ENCODE data around the gene SPAAR. TPM values are rescaled to one million over a fixed set of nuclear protein-coding genes. Genes with fewer than 3 reads are reported as not detected.
"Not testable (repeated sequence)": the region's sequence is repeated elsewhere in the genome, so short reads cannot be mapped to it uniquely, and the experiment has no call there.

Gene SPAAR
- total RNA-seq, 1 donor from 2014 or later = 0.49 TPM

DNA sequence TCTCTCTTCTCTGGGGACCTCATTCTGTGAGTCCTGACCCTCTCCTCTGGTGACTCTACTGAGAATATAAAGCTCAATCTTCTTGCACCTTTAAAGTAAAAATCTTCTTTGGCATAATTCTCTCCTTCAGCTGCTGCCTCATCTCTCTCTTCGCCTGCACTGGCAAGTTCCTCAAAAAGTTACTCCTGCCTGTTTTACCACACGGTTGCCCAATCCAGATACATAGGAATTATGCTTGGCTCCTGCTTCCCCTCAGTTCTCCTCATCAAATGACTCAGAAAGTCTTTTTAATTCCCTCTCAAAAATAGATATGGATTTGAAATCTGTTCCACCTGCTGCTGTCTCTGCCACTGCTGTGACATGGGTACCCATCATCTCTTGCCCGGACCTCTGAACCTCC, 17.6 kb upstream of the SPAAR start:
- H3K36me3 ChIP-seq = no peaks in the 10 kb centered on the region
- intact Hi-C loops (cut with DNase I) = no loop called here
- H3K4me3 ChIP-seq = no peak overlapping the region
- no peak for TF ChIP-seq POLR2AphosphoS5 (IDR thresholded peaks at IDR 0.05; ENCODE audit: insufficient read depth in 1 of 2, low read depth in 1 of 2)
- TF ChIP-seq, protein P1, sequence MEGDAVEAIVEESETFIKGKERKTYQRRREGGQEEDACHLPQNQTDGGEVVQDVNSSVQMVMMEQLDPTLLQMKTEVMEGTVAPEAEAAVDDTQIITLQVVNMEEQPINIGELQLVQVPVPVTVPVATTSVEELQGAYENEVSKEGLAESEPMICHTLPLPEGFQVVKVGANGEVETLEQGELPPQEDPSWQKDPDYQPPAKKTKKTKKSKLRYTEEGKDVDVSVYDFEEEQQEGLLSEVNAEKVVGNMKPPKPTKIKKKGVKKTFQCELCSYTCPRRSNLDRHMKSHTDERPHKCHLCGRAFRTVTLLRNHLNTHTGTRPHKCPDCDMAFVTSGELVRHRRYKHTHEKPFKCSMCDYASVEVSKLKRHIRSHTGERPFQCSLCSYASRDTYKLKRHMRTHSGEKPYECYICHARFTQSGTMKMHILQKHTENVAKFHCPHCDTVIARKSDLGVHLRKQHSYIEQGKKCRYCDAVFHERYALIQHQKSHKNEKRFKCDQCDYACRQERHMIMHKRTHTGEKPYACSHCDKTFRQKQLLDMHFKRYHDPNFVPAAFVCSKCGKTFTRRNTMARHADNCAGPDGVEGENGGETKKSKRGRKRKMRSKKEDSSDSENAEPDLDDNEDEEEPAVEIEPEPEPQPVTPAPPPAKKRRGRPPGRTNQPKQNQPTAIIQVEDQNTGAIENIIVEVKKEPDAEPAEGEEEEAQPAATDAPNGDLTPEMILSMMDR (IDR thresholded peaks at IDR 0.05) = no peak
- no peak for TF ChIP-seq POLR2A (IDR thresholded peaks at IDR 0.05)
- no peak for DNase-seq (ENCODE audit: extremely low spot score in 2 of 2)
- no peak overlapping the region for H3K27ac ChIP-seq
- H3K9me3 ChIP-seq = no peaks in the 10 kb centered on the region
- H3K27me3 ChIP-seq = no peaks in the 10 kb centered on the region
- no peaks in the 10 kb centered on the region for H3K4me1 ChIP-seq

DNA sequence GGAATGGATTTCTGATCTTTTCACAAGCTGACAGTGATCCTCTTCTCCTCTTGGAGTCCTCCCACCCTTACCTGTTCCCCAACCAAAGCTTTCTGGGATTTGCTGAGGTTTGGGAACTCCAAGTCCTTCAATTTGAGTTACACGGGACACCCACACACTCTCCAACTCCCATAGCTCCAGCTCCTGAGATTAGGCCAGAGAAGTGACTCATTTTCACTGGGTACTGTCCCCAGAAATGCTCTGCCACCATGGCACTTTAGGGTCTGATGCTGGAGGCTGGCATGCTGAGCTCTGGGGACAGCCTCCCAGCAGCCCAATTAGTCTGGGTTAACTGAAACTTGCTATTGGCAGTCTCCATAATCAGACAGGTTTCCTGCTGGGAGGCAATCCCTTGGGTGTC, 17.2 kb upstream of the SPAAR start:
- intact Hi-C loops (cut with DNase I) = no loop called here
- H3K27ac ChIP-seq = no peak overlapping the region
- no peaks in the 10 kb centered on the region for H3K27me3 ChIP-seq
- H3K9me3 ChIP-seq = no peaks in the 10 kb centered on the region
- H3K36me3 ChIP-seq = no peaks in the 10 kb centered on the region
- no peak for DNase-seq (ENCODE audit: extremely low spot score in 2 of 2)
- TF ChIP-seq POLR2A (IDR thresholded peaks at IDR 0.05) (no peak), POLR2AphosphoS5 (IDR thresholded peaks at IDR 0.05; ENCODE audit: insufficient read depth in 1 of 2, low read depth in 1 of 2) (no peak)
- TF ChIP-seq, protein P1 (IDR thresholded peaks at IDR 0.05) = no peak
- H3K4me1 ChIP-seq = no peaks in the 10 kb centered on the region
- H3K4me3 ChIP-seq = no peak overlapping the region

DNA sequence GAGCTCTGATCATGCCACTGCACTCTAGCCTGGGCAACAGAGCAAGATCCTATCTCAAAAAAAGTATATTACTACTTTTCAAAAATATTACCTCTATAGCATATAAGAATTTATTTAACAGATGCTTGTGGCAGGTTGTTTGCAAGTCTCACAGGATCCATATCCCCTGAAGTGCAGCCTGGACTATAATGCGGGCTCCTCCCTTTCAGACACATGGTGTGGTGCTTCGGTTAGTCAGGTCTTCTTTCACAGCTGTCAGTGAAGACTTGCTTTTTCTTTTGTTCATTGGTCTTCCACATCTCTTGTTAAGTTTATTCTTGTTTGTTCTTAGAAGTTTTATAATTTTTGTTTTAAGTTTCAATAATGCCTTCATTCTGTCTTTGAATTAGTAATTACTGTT, 12.7 kb upstream of the SPAAR start:
- no peaks in the 10 kb centered on the region for H3K27me3 ChIP-seq
- no peak for TF ChIP-seq POLR2AphosphoS5 (IDR thresholded peaks at IDR 0.05; ENCODE audit: insufficient read depth in 1 of 2, low read depth in 1 of 2)
- no peak overlapping the region for H3K27ac ChIP-seq
- H3K36me3 ChIP-seq = no peaks in the 10 kb centered on the region
- no peak for DNase-seq (ENCODE audit: extremely low spot score in 2 of 2)
- H3K9me3 ChIP-seq = no peaks in the 10 kb centered on the region
- H3K4me1 ChIP-seq = no peaks in the 10 kb centered on the region
- no peak overlapping the region for H3K4me3 ChIP-seq
- intact Hi-C loops (cut with DNase I) = no loop called here

DNA sequence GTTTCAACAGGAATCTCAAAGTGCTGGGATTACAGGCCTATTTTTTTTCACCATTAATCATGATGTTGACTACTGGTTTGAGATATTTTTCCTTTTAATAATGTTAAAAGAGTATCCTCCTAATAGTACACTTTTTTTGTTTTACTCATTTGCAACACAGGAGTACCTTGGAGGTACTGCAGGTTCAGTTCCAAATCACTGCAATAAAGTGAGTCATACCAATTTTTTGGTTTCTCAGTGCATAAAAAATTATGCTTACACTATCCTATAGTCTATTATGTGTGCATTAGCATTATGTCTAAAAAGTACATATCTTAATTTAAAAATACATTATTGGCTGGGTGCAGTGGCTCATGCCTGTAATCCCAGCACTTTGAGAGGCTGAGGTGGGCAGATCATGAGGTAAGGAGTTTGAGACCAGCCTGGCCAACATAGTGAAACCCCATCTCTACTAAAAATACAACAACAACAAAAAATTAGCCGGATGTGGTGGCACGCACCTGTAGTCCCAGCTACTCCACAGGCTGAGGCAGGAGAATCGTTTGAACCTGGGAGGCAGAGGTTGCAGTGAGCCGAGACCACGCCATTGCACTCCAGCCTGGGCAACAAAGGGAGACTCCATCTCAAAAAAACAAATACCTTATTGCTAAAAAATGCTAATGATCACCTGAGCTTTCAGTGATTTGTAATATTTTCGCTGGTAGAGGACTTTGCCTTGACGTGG, 11.8 kb upstream of the SPAAR start:
- H3K9me3 ChIP-seq; H3K36me3 ChIP-seq; H3K27ac ChIP-seq; intact Hi-C loops (cut with DNase I); H3K4me1 ChIP-seq; DNase-seq (ENCODE audit: extremely low spot score in 2 of 2); H3K27me3 ChIP-seq; H3K4me3 ChIP-seq: not testable (repeated sequence)

DNA sequence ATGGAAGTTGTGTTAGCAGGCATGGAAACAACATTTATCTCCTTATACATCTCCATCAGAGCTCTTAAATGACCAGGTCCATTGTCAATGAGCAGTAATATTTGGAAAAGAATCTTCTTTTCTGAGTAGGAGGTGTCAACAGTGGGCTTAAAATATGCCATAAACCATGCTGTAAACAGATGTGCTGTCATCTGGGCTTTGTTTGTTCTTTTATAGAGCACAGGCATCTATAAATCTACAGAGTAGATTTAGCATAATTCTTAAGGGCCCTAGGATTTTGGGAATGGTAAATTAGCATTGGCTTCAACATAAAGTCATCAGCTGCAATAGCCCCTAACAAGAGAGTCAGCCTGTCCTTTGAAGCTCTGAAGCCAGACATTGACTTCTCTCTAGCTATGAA, 11.0 kb upstream of the SPAAR start:
- intact Hi-C loops (cut with DNase I) = no loop called here
- no peaks in the 10 kb centered on the region for H3K27me3 ChIP-seq
- H3K36me3 ChIP-seq = no peaks in the 10 kb centered on the region
- H3K27ac ChIP-seq = no peak overlapping the region
- no peaks in the 10 kb centered on the region for H3K9me3 ChIP-seq
- H3K4me3 ChIP-seq = no peak overlapping the region
- no peaks in the 10 kb centered on the region for H3K4me1 ChIP-seq
- no peak for DNase-seq (ENCODE audit: extremely low spot score in 2 of 2)
- no peak for TF ChIP-seq POLR2A (IDR thresholded peaks at IDR 0.05)
- TF ChIP-seq, protein P1 (IDR thresholded peaks at IDR 0.05) = no peak
- TF ChIP-seq POLR2AphosphoS5 (IDR thresholded peaks at IDR 0.05; ENCODE audit: insufficient read depth in 1 of 2, low read depth in 1 of 2) = no peak

DNA sequence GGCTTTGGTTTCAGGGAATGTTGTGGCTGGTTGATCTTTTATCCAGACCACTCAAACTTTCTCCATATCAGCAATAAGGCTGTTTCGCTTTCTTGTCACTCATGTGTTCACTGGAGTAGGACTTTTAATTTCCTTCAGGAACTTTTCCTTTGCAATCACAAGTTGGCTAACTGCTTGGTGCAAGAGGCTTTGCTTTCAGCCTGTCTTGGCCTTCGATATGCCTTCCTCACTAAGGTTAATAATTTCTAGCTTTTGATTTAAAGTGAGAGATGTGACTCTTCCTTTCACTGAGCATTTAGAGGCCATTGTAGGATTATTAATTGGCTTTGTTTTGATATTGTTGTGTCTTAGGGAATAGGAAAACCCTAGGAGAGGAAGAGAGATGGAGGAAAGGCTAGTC, 10.3 kb upstream of the SPAAR start:
- Histone ChIP-seq H3K36me3 (no peaks in the 10 kb centered on the region), H3K27me3 (no peaks in the 10 kb centered on the region), H3K4me1 (no peaks in the 10 kb centered on the region), H3K9me3 (no peaks in the 10 kb centered on the region), H3K27ac (no peak overlapping the region), H3K4me3 (no peak overlapping the region)
- no peak for DNase-seq (ENCODE audit: extremely low spot score in 2 of 2)
- TF ChIP-seq, protein P1 (IDR thresholded peaks at IDR 0.05) = no peak
- TF ChIP-seq POLR2A (IDR thresholded peaks at IDR 0.05) (no peak), POLR2AphosphoS5 (IDR thresholded peaks at IDR 0.05; ENCODE audit: insufficient read depth in 1 of 2, low read depth in 1 of 2) (no peak)
- intact Hi-C loops (cut with DNase I) = no loop called here
